ENCODE results near the gene GMEB2.
A peak's percentile ranks its signal among the peaks of the same experiment; 100 is the strongest.

GMEB2 gene

DNA sequence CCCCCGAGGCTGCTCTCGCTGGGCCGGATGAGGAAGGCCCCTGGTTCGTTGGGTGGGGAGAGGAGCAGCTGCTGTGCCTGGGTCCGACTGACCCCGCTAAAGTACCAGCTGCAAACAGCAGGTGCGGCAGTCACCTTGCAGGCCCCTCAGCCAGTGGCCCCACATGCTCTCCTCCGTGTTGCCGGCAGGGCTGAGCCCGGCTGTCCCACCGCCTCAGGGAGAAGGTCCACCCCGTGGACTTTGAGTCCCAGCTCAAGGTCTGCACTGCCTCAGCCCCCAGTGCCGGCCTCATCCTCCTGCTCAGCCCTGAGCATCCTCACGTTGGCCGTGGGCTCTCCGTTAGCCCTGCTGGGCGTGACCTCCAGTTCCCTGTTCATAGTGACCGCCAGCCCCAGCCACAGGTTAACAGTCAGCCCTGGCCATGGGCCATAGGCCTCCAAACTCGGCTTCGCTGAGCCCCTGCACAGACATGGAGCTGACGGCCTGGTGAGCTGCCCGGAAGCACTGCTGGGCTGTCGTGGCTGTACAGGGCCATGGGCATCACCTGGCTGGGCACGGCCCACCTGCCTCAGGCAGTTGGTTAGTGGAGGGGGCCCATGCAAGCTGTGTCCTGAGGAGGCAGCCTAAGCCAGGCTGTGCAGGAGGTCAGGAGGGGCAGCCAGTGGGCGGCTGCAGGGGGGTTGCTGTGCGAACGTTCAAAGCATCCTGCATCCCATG lies 82.5 kb downstream of the GMEB2 start:
- DNase-seq: no peak

DNA sequence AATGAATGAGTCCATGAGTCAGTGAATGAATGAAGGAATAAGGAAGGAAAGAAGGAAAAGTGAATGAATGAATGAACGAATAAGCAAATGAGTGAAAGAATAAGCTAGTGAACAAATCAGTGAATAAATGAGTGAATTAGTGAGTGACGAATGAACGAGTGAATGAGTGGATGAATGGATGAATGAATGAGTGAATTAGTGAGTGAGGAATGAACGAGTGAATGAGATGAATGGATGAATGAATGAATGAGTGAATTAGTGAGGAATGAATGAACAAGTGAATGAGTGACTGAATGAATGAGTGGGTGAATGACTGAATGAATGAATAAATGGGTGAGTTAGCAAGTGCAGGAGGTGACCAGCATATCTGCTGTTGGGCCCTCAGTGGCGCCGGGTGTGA lies 83.2 kb downstream of the GMEB2 start:
- no peak for DNase-seq

- DNase-seq: no peak
Observed at GRCh38 chr20:63543131-63543530, 83.8 kb downstream of the GMEB2 start.

- DNase-seq: no peak
Observed at GRCh38 chr20:63542696-63543095, 84.2 kb downstream of the GMEB2 start.

DNA sequence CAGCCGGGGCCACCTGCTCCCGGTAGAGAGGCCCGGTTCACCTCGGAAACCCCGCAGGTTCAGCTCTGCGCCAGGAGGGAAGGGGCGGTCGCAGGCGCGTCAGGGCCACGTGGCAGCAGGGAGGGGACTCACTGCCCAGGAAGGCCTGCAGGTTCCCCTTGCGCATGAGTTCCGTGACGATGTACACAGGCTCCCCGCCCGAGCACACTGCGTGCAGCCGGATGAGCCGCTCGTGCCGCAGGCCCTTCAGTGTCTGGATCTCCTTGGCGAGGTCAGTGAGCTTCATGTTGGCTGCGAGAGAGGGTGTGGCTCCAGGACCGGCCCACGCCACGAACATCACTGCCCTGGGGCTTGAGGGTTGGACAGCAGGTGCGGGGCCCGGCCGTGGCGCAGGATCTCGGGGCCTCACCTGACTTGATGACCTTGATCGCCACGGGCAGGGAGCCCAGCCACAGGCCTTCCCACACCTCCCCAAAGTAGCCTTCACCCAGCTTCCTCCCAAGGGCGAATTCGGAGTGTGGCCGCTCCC lies 84.8 kb downstream of the GMEB2 start:
- DNase-seq: no peak

GRCh38 chr20:63541371-63541770 lies 85.5 kb downstream of the GMEB2 start:
- DNase-seq: no peak

- peak in 1 of 2 donors; percentile 5 for DNase-seq
Observed at GRCh38 chr20:63540417-63541186, 86.3 kb downstream of the GMEB2 start.

- no peak for DNase-seq
Observed at GRCh38 chr20:63539441-63540370, 87.2 kb downstream of the GMEB2 start.

GRCh38 chr20:63539092-63539430 lies 87.8 kb downstream of the GMEB2 start:
- DNase-seq: no peak

DNA sequence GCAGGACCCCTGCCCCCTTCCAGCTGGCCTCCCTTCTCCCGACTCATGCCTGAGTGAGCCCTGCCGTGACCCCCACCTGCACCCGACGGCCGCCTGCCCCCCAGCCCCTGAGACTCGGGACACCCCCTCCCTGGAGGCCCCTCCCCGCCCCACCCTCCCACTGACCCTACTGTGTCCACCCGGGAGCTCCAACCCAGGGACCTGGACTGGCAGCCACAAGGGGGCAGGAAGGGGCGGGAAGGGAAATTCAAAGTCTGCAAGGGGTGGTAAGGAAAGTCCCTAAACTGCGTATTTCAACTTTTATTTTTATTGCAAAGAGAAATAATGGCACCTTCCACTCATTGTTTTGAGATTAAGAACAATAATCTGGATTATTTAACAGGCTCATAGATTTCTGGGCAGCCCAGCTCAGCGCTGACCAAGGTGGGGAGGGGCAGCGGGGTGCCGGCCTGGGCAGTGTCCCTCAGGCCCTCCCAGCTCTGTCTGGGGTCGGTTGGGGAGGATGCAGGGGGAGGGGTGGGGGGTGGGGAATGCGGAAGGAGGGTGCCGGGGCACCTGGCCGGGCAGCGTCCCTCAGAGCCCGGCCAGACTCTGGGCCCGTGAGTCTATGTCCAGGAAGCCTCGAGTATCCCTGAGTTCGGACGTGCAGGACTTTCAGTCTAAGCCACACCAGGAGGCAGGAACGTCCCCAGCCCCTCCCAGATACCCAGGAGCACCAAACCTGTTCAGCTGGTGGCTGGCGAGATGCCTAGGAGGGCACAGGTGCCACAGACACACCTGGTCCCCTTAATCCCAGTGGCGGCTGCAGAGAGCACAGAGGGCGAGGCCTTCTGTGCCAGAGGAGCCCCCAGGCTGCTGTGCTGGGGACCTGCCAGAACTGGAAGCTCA lies 88.5 kb downstream of the GMEB2 start:
- peak; percentile 16 to 31 for DNase-seq
